HCT116 (cell line): ENCODE measurements around the gene AP4S1. TPM values are rescaled to one million over a fixed set of nuclear protein-coding genes. Genes with fewer than 3 reads are reported as not detected.

ENCODE experiments used
- ATAC-seq: fragments of 200-7000 bp; cut with Tn5 transposase; 2 replicates; pipeline ENCODE4 v1.9.1; 2020; ENCODE audit warnings: mild to moderate bottlenecking, moderate library complexity
- BruUV-seq: library from RNA; stranded (reverse); fragments of 400-500 nt; replicated peaks from 2 replicates; lab custom pipeline; 2021; lab: Mats Ljungman, UMichigan
- CTCF ChIA-PET: fragments of 300-600 bp; sonication (Branson Sonifier 250); formaldehyde crosslinking; loops from one replicate; lab custom pipeline; 2021; ENCODE audit warnings: antibody characterized with exemption; lab: Charles Lee
- POLR2A ChIA-PET: fragments of 300-600, 350-600 bp; sonication (Branson Sonifier 250); formaldehyde crosslinking; loops from one replicate; lab custom pipeline; 2021; ENCODE audit warnings: antibody characterized with exemption; lab: Charles Lee
- RAD21 ChIA-PET, 2 experiments: fragments of 300-600 bp; sonication (Branson Sonifier 250); formaldehyde crosslinking; loops; one replicate each; lab custom pipeline; 2023; ENCODE audit warnings: low total read pairs in 2 of 2; ENCODE audit not compliant: uncharacterized antibody in 2 of 2, unreplicated experiment in 2 of 2, low non-redundant PET in 1 of 2; lab: Charles Lee
- DNase-seq: peaks from one replicate; pipeline ENCODE4 v3.0.0-alpha.2; 2010; ENCODE audit warnings: low read depth, low spot score
- H2AFZ ChIP-seq: fragments of 200-600 bp; shearing (Covaris generic), sonication (generic); 2 replicates; pipeline ENCODE4 v1.6.1; 2017; ENCODE audit warnings: low read depth, mixed run types, mixed read lengths, antibody characterized with exemption, low read length; ENCODE audit not compliant: poor library complexity, severe bottlenecking
- H3K27ac ChIP-seq: 2 replicates; pipeline ENCODE4 v1.5.1; 2012; ENCODE audit warnings: low read depth, low read length
- H3K27me3 ChIP-seq: fragments of 200-600 bp; sonication (generic); 2 replicates; pipeline ENCODE4 v1.6.1; 2016; ENCODE audit warnings: mixed run types, low read length, mixed read lengths; ENCODE audit not compliant: insufficient read depth
- H3K36me3 ChIP-seq, 2 experiments: fragments of 200-500 bp in 1 of 2; fragments of 200-600 bp in 1 of 2; sonication (Bioruptor generic) in 1 of 2; sonication (generic) in 1 of 2; 2 replicates each; pipeline versions ENCODE4 v1.5.1 to v1.6.1; 2014 to 2016; ENCODE audit warnings: low read length in 2 of 2, inconsistent platforms in 1 of 2, mixed read lengths in 1 of 2, mixed run types in 1 of 2; ENCODE audit not compliant: insufficient read depth in 2 of 2, control insufficient read depth in 1 of 2
- H3K4me1 ChIP-seq, 2 experiments: fragments of 200-600 bp in 1 of 2; sonication (generic) in 1 of 2; 2 replicates each; pipeline versions ENCODE4 v1.5.1 to v1.6.1; 2012 to 2017; ENCODE audit warnings: low read length in 2 of 2, inconsistent platforms in 1 of 2, mild to moderate bottlenecking in 1 of 2, mixed read lengths in 1 of 2, mixed run types in 1 of 2, moderate library complexity in 1 of 2; ENCODE audit not compliant: insufficient read depth in 2 of 2, control insufficient read depth in 1 of 2
- H3K4me2 ChIP-seq: fragments of 200-600 bp; sonication (generic); 2 replicates; pipeline ENCODE4 v1.6.1; 2017; ENCODE audit warnings: mixed run types, low read length, mixed read lengths
- H3K4me3 ChIP-seq, 2 experiments: fragments of 200-600 bp in 1 of 2; sonication (generic) in 1 of 2; replicated peaks in 1 of 2; 2 replicates each; pipeline ENCODE4 v1.5.1; 2011 to 2016; ENCODE audit warnings: low read length in 2 of 2, control low read depth in 1 of 2, low read depth in 1 of 2, mild to moderate bottlenecking in 1 of 2, mixed read lengths in 1 of 2, mixed run types in 1 of 2
- H3K79me2 ChIP-seq: fragments of 200-600 bp; sonication (generic); 2 replicates; pipeline ENCODE4 v1.6.1; 2017; ENCODE audit warnings: mild to moderate bottlenecking, mixed run types, low read length, moderate library complexity, mixed read lengths; ENCODE audit not compliant: insufficient read depth
- H3K9ac ChIP-seq: fragments of 200-600 bp; sonication (generic); 2 replicates; pipeline ENCODE4 v1.6.1; 2016; ENCODE audit warnings: low read length, mixed read lengths
- H3K9me2 ChIP-seq: fragments of 200-600 bp; sonication (generic), shearing (Covaris generic); 2 replicates; pipeline ENCODE4 v1.6.1; 2017; ENCODE audit warnings: mixed run types, mild to moderate bottlenecking, moderate library complexity; ENCODE audit not compliant: insufficient read depth
- H3K9me3 ChIP-seq, 2 experiments: fragments of 200-500 bp in 1 of 2; fragments of 200-600 bp in 1 of 2; sonication (Bioruptor generic) in 1 of 2; sonication (generic) in 1 of 2; 2 replicates each; pipeline ENCODE4 v1.6.1; 2014 to 2017; ENCODE audit warnings: low read length in 2 of 2, mixed read lengths in 2 of 2, inconsistent platforms in 1 of 2, low read depth in 1 of 2, mild to moderate bottlenecking in 1 of 2, mixed run types in 1 of 2, moderate library complexity in 1 of 2; ENCODE audit not compliant: control insufficient read depth in 1 of 2, insufficient read depth in 1 of 2
- H4K20me1 ChIP-seq: fragments of 200-600 bp; sonication (generic), shearing (Covaris generic); 2 replicates; pipeline ENCODE4 v1.6.1; 2017; ENCODE audit warnings: mixed run types, mild to moderate bottlenecking, moderate library complexity; ENCODE audit not compliant: insufficient read depth
- EGR1 ChIP-seq: IDR thresholded peaks from 2 replicates; pipeline ENCODE4 v1.6.1; 2012; ENCODE audit warnings: low read depth
- EZH2 ChIP-seq: fragments of 200-600 bp; sonication (generic); IDR thresholded peaks from 2 replicates; pipeline ENCODE4 v1.6.1; 2017; ENCODE audit warnings: antibody characterized with exemption, mixed run types
- FOSL1 ChIP-seq: IDR thresholded peaks from 2 replicates; pipeline ENCODE4 v1.6.1; 2012; ENCODE audit warnings: low read depth
- JUND ChIP-seq: IDR thresholded peaks from 2 replicates; pipeline ENCODE4 v1.6.1; 2012
- POLR2A ChIP-seq: IDR thresholded peaks from 2 replicates; pipeline ENCODE4 v1.7.0; 2011; ENCODE audit warnings: borderline replicate concordance; ENCODE audit not compliant: insufficient read depth, insufficient read length; ENCODE audit errors: extremely low read depth
- POLR2AphosphoS5 ChIP-seq: IDR thresholded peaks from 2 replicates; pipeline ENCODE4 v1.6.1; 2011; ENCODE audit warnings: mild to moderate bottlenecking, low read depth, low read length, moderate library complexity
- RAD21 ChIP-seq: IDR thresholded peaks from 2 replicates; pipeline ENCODE4 v1.6.1; 2012; ENCODE audit warnings: low read depth, mild to moderate bottlenecking
- SRF ChIP-seq: IDR thresholded peaks from 2 replicates; pipeline ENCODE4 v1.6.1; 2012; ENCODE audit warnings: low read depth
- TCF7L2 ChIP-seq: IDR thresholded peaks from 2 replicates; pipeline ENCODE4 v1.7.0; 2011; ENCODE audit warnings: borderline replicate concordance, inconsistent platforms; ENCODE audit not compliant: insufficient read depth, insufficient read length; ENCODE audit errors: extremely low read depth
- YY1 ChIP-seq: IDR thresholded peaks from 2 replicates; pipeline ENCODE4 v1.6.1; 2011; ENCODE audit warnings: low read length, low read depth, moderate library complexity, mild to moderate bottlenecking; ENCODE audit not compliant: insufficient replicate concordance; ENCODE audit errors: extremely low read depth
- ZNF274 ChIP-seq: fragments of 200-500 bp; sonication (Bioruptor generic); IDR thresholded peaks from 2 replicates; pipeline ENCODE4 v1.6.1; 2014; ENCODE audit warnings: mild to moderate bottlenecking, low read depth, low read length, inconsistent platforms
- intact Hi-C: fragments of 100-400 bp; cut with micrococcal nuclease; formaldehyde crosslinking; loops from 2 replicates; pipeline ENCODE4 v1.10.0; 2022
- total RNA-seq: library from RNA; stranded (reverse); gene quantifications from one replicate; pipeline ENCODE4 v1.2.1, GENCODE V29; 2021; ENCODE audit not compliant: unreplicated experiment
- TF ChIP-seq, protein P1 (sequence below): IDR thresholded peaks from 2 replicates; pipeline ENCODE4 v1.6.1; 2012; ENCODE audit warnings: low read depth
- TF ChIP-seq, protein P2 (sequence below), 3 experiments: fragments of 200-600 bp in 1 of 3; sonication (generic) in 1 of 3; IDR thresholded peaks in 2 of 3; conservative IDR thresholded peaks in 1 of 3; 2 replicates each; pipeline ENCODE4 v1.5.1; 2012 to 2017; ENCODE audit warnings: low read depth in 2 of 3, low read length in 2 of 3, antibody characterized with exemption in 1 of 3, borderline replicate concordance in 1 of 3, control low read depth in 1 of 3, mild to moderate bottlenecking in 1 of 3, mixed read lengths in 1 of 3, mixed run types in 1 of 3, moderate library complexity in 1 of 3; ENCODE audit not compliant: insufficient read depth in 1 of 3
- TF ChIP-seq, protein P3 (sequence below): IDR thresholded peaks from 2 replicates; pipeline ENCODE4 v1.6.1; 2012

Gene AP4S1
- total RNA-seq, 1 experiment from 2014 or later, result 5.0 TPM

DNA sequence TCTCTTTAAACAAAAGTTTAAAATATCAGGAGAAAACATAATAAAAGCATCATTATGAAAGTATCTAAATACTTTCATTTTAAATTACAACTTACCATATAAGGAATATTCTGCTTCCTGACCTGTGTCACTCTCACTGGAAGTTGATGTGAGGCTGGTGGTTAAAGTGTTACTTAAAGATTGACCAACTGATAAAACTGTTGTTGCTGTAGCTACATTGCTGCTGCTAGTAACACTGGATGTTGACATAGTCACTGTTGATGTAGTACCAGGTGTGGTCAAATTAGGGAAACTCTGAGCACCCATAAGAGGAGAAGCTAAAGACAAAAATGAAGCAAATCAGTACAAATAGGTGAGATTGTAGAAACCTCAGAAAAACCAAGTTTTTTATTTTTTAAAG, 102.2 kb downstream of the AP4S1 start:
- Histone ChIP-seq H3K9me3 (no peaks in the 10 kb centered on the region), H3K27me3 (no peaks in the 10 kb centered on the region), H2AFZ (no peak overlapping the region), H3K9me2 (no peaks in the 10 kb centered on the region), H3K36me3 (peaks cover 30 to 50% of the 10 kb centered on the region in 2 experiments), H3K4me2 (no peak overlapping the region), H4K20me1 (0 out of 2 replicates have a peak, but pooled peaks cover 3% of the 10 kb centered on the region), H3K4me1 (no peaks in the 10 kb centered on the region), H3K27ac (no peak overlapping the region), H3K9ac (no peak overlapping the region), H3K4me3 (no peak overlapping the region), H3K79me2 (peaks cover 30% of the 10 kb centered on the region)
- no TSS peak for BruUV-seq
- intact Hi-C loops, result no loop called here
- DNase-seq, result no peak
- ChIA-PET RAD21 (no interaction called here), POLR2A (no interaction called here), CTCF (no interaction called here)
- ATAC-seq, result no peak
- TF ChIP-seq, protein P1, sequence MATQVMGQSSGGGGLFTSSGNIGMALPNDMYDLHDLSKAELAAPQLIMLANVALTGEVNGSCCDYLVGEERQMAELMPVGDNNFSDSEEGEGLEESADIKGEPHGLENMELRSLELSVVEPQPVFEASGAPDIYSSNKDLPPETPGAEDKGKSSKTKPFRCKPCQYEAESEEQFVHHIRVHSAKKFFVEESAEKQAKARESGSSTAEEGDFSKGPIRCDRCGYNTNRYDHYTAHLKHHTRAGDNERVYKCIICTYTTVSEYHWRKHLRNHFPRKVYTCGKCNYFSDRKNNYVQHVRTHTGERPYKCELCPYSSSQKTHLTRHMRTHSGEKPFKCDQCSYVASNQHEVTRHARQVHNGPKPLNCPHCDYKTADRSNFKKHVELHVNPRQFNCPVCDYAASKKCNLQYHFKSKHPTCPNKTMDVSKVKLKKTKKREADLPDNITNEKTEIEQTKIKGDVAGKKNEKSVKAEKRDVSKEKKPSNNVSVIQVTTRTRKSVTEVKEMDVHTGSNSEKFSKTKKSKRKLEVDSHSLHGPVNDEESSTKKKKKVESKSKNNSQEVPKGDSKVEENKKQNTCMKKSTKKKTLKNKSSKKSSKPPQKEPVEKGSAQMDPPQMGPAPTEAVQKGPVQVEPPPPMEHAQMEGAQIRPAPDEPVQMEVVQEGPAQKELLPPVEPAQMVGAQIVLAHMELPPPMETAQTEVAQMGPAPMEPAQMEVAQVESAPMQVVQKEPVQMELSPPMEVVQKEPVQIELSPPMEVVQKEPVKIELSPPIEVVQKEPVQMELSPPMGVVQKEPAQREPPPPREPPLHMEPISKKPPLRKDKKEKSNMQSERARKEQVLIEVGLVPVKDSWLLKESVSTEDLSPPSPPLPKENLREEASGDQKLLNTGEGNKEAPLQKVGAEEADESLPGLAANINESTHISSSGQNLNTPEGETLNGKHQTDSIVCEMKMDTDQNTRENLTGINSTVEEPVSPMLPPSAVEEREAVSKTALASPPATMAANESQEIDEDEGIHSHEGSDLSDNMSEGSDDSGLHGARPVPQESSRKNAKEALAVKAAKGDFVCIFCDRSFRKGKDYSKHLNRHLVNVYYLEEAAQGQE, result no peak
- no peak for TF ChIP-seq POLR2A
- no peak for TF ChIP-seq ZNF274
- TF ChIP-seq JUND, result no peak
- TF ChIP-seq POLR2AphosphoS5, result no peak
- TF ChIP-seq, protein P2, sequence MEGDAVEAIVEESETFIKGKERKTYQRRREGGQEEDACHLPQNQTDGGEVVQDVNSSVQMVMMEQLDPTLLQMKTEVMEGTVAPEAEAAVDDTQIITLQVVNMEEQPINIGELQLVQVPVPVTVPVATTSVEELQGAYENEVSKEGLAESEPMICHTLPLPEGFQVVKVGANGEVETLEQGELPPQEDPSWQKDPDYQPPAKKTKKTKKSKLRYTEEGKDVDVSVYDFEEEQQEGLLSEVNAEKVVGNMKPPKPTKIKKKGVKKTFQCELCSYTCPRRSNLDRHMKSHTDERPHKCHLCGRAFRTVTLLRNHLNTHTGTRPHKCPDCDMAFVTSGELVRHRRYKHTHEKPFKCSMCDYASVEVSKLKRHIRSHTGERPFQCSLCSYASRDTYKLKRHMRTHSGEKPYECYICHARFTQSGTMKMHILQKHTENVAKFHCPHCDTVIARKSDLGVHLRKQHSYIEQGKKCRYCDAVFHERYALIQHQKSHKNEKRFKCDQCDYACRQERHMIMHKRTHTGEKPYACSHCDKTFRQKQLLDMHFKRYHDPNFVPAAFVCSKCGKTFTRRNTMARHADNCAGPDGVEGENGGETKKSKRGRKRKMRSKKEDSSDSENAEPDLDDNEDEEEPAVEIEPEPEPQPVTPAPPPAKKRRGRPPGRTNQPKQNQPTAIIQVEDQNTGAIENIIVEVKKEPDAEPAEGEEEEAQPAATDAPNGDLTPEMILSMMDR (IDR thresholded peaks at IDR 0.05 in 2 of 3, conservative IDR thresholded peaks at IDR 0.05 in 1 of 3; ENCODE audit: borderline replicate concordance in 1 of 3, insufficient read depth in 1 of 3, low read depth in 2 of 3, low read length in 2 of 3), result no peak
- TF ChIP-seq YY1, result no peak
- no peak for TF ChIP-seq TCF7L2
- TF ChIP-seq, protein P3, sequence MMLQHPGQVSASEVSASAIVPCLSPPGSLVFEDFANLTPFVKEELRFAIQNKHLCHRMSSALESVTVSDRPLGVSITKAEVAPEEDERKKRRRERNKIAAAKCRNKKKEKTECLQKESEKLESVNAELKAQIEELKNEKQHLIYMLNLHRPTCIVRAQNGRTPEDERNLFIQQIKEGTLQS, result no peak
- TF ChIP-seq FOSL1, result no peak
- TF ChIP-seq RAD21, result no peak
- TF ChIP-seq SRF, result no peak
- no peak for TF ChIP-seq EGR1
- no peak for TF ChIP-seq EZH2
